HG02870 (cell line): ENCODE data around the gene AIF1L.

Experiments
- ATAC-seq: cut with Tn5 transposase; IDR thresholded peaks from one replicate; pipeline ENCODE4 v1.9.1; 2021; ENCODE audit warnings: mild to moderate bottlenecking, moderate library complexity; ENCODE audit not compliant: unreplicated experiment

The AIF1L gene

DNA sequence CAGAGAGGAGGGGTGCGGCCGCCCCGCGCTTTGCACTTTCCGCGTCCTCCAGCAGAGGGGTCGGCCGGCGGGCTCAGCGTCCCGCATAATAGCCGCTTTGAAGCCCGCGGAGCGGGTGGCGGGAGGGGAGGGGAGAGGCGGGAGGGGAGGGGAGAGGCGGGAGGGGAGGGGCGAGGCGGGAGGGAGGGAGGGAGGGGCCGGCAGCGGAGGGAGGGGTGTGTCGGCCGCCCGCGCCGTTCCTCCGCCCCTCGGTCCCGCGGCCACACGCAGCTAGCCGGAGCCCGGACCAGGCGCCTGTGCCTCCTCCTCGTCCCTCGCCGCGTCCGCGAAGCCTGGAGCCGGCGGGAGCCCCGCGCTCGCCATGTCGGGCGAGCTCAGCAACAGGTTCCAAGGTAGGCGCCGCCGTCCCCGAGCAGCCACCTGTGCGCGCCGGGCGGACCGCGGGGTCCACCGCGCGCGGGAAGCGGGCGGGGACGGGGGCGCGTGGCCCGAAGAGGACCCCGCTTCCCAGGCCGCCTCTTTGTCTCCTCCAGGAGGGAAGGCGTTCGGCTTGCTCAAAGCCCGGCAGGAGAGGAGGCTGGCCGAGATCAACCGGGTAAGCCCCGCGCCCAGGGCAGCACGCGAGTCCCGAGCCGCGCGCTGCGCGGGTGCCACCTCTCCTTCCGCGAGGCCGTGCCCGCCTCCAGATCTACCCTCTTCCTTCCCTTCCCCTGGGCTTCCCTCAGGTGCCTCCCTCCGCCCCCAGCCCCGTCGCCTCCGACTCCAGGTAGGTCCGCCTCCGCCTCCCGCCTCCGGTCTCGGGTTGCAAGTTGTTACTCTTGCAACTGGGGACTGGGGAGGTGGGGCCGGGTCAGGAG lies at the start of gene AIF1L:
Gene AIF1L (plus strand): TSS at position 263 of the 857 bp plus-strand sequence. CDS start 99 bp downstream, at position 362.
- ATAC-seq, result no peak

DNA sequence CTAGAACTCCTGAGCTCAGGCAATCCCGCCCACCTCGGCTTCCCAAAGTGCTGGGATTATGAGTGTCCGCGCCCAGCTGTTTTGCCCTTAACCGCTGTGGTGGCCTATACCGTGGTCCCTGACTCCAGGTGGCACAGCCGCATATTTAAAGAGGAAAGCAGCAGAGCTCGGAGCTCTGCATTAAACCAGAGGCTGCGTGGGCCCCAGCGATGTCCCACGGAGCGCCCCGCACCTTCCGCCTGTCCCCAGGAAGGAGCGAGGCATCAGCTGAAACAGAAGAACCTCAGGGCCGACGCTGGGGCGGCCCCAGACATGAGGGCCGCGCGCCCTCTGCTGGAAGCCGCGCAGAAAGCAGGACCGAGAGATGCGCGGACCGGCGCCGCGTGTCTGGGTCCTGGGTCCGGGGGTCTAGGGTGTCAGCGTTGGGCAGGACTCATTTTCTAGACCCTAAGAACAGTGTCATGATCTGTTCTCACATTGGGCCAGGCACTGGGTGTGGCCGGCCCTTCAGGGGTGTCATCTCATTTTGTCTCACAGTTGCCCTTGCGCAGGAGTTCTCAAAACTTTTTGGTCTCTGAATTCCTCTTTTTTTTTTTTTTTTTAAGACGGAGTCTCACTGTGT lies 49.6 kb upstream of the AIF1L start:
- ATAC-seq, result no peak

DNA sequence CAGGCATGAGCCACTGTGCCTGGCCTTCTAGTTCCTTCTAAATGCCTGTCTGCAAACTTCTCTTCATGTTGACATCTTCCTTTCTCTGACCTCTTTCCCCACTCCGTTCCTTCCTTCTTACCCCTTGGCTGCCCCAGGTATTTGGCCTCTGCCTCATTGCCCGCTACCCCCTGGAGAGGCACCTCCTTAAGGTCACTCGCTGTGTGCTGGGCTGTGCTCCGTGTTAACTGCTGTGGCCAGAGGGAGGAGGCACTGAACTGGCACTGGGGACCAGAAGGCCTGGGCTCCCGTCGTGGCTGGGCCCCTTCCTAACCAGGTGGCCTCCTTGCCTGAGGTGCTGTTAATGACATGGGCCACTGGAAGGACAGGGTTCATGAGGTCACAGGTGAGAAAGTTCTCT lies 48.0 kb upstream of the AIF1L start:
- no peak for ATAC-seq

DNA sequence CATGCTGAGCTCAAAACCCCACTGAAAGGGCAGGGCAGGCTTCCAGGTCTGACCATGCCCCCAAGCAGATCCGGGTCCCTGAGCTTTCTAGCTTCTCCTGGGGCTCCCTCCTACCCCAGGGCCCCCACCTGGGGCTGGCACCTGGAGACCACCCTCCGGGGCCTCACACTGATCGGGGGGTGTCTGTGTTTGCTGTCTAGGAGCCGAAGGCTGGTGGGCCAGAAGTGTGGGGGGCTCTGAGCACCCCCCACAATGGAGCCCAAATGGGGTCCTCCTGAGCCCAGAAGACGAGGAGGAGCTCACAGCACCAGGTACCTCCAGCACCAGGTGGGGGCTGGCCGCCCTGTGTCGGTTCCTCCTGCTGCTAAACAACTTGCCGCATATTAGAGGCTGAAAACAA lies 47.5 kb upstream of the AIF1L start:
- ATAC-seq, result no peak

DNA sequence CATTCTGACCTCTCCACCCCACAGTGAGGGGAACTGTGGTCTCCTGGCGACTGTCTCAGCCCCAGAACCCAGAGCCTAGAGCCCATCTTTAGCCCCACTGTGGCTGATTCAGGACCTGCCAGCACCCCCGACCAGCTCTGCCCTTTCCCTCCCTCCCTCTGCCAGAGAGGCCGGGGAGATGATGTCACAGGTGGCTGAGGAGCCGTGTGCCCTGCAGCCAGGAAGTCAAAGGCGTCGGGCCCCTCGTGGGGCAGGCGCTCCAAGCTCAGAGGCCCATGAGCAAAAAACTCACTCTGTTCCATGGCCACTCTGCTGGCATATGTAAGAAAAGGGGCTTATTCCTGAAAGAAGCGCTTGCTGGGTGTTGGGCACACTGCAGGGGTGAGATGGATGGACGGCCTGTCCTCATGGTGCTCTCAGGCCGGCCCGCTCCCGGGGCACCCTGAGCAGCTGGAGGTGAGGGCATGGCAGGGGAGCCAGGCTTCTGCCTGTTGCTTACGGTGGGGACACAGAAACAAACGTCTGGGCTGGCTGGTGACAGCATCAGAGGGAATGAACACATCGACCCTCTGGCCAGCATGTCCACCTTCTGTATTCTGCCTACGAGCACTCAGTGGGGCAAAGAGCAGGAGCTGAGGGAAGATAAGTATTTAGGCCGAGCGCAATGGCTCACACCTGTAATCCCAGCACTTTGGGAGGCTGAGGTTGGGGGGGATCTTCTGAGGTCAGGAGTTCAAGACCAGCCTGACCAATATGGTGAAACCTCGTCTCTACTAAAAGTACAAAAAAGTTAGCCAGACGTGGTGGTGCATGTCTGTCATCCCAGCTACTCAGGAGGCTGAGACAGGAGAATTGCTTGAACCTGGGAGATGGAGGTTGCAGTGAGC lies 46.3 kb upstream of the AIF1L start:
- ATAC-seq, result no peak

DNA sequence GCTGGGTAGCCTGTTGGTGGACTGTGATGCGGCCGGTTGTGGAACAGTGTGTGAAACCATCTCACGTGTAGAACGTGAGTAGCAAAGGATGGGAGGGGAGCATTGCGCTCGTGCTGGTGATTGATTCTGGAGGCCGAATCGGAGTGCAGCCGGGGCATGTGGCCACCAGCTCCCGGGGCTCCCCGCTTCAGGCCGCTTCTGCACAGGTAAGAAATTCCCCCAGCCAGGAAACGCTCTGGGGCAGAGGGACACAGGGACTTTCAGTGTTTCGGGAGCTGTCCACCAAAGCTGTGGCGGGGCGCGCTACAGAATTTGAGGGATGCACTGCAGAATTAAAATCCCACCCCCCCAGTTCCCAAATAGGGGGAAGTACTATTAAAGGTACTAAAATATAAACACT lies 45.5 kb upstream of the AIF1L start:
- no peak for ATAC-seq

DNA sequence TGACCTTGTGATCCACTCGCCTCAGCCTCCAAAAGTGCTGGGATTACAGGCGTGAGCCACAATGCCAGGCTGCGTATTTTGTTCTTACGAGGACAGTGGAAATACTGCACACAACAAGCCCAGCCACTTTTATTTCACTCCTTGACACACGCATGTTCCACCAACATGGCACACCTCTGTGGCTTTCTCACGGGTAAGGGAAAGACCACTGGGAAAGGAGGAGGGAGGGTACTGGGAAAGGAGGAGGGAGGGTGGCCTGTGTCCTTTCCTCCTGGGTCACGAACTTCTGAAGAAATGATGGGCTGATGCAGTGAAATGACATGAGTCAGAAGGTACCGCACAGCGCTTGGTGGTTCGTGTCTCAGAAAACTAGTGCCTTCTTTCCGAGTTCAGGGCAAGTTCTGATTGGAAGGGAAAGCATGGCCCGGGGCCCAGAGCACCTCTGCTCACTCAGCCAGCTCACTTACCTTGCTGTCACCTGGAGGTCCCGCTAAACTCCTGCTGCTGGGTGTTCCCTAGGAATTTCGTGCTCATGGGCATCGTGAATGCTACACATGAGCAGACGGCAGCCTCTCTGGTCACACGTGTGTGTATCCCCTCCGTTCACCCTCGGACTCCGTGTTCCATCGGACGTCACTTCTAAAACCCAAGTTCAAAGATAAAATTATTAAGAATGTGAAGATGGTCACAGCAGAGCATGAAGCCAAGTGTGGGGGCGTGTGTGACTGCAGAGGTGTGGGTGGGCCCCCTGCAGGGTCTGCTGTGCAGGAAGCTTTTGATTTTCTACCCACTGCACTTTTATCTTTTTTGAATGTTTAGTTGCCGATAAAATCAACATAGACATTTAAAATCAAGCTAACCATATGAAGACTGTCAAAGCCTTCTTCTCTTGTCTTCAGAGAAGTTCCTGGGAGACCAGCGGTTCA lies 44.5 kb upstream of the AIF1L start:
- ATAC-seq, result no peak

DNA sequence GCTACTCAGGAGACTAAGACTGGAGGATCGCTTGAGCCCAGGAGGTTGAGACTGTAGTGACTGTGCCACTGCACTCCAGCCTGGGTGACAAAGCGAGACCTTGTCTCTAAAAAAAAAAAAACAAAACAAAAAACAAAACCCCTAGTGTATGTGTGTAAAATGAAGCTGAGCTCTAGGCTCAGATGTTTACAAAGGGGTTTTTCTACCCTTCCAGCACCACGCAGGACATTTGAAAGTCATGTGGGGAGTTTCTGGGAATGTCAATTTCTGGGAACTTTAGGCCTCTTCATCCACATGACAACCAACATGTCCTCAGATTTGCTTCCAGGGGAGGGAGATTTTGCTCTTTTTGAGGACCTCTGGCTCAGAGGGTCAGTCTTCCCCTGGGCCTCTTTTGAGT lies 42.4 kb upstream of the AIF1L start:
- no peak for ATAC-seq

DNA sequence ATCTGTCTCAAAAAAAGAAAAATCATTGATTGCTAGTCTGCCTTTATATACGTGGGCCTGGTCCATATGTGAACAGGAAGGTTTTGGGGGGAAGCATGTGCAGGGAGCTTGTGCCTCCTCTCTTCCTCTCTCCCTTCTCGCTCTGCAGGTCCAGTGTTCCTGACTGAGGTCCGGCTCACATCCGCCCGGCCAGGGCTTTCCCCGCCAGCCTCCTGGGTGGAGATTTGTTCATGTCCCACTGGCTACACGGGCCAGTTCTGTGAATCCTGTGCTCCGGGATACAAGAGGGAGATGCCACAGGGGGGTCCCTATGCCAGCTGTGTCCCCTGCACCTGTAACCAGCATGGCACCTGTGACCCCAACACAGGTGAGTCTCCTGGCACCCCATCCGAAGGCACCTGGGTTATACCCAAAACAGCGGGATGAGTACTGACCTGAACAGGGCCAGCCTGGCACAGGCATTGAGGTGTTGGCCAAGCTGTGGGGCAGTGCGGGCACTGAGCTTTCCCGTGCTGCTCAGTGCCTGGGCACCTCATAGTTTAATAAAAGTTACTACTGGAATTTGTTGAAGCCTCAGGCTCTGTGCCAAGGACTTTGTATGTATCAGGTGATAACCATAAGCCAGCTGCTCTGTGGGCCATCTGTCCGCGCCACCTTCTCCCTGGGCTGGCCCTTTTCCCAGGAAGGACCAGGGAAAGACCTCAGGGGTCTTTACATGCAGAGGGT lies 39.4 kb upstream of the AIF1L start:
- ATAC-seq, result no peak

DNA sequence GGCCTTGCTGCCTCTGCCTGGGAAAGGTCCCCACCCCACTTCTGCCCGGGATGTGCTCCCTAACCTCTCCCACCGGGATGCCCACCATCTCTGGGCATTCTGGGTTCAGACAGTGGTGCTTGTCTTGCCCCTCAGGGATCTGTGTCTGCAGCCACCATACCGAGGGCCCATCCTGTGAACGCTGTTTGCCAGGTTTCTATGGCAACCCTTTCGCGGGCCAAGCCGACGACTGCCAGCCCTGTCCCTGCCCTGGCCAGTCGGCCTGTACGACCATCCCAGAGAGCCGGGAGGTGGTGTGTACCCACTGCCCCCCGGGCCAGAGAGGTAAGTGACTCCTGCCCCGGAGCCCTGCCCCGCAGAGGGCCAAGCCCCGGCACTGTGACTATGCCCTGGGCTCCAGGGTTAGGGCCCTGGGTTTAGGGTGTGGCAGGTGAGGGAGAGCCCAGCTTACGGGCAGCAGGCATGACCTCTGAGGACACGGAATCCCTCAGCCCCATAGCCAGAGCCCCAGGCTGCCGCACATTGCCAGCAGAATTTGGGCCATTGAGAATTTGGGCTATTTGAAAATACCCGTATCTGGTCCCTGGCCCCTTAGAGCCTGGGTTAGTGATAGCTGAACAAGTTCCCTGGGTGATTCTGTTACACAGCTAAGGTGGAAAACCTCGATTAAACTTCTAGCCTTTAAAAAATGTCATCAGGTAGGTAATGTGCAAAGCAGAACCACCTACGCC lies 35.3 kb upstream of the AIF1L start:
- no peak for ATAC-seq

DNA sequence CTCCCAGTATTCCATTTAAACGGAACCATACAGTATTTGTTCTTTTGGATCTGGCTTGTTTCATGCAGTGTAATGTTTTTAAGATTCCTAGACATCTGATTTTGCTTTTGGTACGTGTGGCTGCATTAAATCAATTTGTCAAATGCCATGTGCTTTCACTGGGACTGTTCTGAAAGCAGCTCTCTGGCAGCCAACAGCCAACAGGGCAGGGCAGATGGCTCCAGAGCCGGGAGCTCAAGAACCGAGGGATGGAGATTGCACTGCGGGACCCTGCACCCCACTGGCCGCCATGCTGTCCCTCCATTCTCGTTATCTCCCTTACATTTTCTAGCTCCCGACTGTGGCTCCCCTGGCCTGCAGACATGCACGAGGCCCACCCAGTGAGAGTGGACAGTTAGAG lies 33.4 kb upstream of the AIF1L start:
- no peak for ATAC-seq

DNA sequence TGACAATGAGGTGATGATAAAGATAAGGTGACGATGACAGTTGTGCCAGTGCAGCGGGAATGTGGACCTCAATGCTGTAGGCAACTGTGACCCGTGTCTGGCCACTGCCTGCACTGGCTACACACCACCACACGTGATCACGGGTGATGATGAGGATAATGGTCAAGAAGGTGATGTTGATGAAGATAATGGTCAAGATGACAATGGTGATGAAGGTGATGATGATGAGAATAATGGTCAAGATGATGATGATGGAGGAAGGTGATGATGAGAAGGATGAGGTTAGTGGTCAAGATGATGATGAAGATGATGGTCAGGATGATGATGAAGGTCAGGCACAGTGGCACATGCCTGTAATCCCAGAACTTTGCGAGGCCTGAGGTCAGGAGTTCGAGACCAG lies 30.7 kb upstream of the AIF1L start:
- no peak for ATAC-seq

DNA sequence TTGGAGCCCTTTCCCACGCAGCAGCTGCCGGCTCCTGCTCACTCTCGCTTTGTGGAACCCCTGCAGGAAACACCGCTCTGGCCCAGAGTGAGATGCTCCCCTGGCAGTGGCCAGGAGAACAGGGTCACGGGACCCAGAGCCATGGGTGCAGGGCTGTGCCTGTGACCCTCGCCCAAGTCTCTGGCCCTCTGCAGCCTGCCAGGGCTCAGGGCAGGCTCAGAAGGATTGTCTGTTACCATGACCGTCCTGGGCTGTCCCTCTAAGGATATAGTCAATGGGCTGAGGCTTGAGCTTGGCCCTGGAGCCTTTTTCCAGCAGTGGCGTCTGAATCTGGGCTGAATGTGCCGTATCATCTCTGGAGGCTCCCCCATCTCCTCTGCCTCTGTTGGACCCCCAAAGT lies 28.7 kb upstream of the AIF1L start:
- no peak for ATAC-seq

DNA sequence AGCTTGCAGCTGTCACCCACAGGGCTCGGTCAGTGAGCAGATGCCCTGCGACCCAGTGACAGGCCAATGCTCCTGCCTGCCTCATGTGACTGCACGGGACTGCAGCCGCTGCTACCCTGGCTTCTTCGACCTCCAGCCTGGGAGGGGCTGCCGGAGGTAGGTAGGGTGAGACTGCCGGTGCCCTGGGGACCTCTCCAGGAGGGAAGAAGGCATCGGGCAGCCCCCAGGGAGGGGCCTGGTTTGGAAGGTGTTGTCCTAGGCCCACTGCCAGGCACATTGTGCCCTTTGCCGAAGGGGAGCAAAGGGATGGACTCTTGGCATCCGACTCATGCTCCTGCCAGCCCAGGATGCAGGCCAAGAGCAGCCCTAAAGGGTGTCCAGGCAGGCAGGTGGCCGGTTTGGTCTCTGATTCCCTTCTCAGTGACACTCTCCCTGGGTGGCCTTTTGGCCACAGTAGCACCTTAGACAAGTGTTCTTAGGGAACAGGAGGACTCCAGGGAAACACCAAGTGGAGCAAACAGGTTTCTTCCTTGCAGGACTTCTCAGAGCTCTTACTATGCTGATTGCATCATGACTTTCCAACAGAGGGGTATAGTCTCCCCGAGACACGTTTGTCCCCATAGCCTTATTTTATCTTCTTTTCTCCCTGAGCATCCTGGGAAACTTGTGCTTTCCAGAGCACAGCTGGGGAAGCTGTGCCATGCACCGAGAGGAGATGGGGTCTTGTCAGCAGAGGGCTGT lies 28.1 kb upstream of the AIF1L start:
- ATAC-seq, result no peak

DNA sequence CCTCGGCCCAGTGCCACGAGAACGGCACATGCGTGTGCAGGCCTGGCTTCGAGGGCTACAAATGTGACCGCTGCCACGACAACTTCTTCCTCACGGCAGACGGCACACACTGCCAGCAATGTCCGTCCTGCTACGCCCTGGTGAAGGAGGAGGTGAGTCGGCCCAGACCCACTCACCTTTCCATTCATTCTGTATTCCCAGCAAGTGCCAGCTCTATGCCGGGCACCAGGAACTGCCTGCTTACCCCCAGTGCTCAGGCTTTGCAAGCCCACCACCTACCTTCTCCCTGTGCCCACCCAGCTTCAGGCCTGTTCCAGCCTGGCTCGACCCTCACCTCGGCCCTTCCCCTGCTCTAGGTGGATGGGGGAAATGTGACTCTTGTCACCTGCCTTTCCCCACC lies 26.6 kb upstream of the AIF1L start:
- no peak for ATAC-seq

DNA sequence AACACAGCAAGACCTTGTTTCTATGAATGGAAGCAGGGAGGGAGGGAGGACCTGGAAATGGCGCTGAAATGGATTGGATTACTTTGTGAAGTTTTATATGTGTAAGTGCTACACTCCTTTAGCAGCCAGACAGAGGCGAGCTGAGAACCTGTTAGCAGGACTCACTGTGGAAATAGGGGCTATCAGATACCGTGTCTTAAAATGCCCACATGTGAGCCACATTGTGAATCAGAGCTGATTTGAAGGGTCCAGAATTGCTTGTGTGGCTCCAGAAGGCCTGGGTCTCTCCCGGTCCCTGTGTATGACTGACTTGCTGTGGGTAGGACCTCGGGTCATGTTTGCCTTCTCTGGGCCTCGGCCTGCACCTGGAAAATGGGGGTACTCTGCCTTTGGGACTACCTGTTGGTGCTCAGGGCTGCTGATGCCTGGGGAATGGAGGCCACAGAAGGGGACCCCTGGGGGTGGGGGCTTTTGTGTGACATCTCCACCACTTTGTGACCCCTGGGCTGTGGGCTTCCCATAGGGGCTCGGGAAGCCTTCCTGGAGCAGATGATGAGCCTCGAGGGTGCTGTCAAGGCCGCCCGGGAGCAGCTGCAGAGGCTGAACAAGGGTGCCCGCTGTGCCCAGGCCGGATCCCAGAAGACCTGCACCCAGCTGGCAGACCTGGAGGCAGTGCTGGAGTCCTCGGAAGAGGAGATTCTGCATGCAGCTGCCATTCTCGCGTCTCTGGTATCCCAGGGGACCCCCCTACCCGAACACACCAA lies 24.0 kb upstream of the AIF1L start:
- ATAC-seq, result no peak

DNA sequence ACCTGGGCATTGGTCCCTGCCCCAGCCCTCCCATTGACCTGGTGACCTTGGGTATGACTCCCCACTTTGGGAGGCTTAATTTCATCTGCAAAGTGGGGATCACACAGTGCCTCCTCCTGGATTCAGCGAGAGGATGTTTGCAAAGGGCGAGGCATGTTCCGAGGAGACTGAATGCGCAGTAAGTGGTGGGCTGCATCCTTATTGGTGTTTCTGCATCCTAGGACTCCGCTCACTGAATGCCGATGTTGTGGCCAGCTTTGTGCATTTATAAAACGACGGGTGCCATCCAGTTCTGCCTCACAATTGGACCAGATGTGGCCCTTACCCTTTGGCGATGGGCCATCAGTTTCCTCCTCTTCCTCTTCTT lies 23.5 kb upstream of the AIF1L start:
- no peak for ATAC-seq
